CD4-positive, alpha-beta memory T cell (primary cell): ENCODE measurements around the gene C10orf120. TPM values are rescaled to one million over a fixed set of nuclear protein-coding genes. Genes with fewer than 3 reads are reported as not detected.

Experiments
- CTCF ChIA-PET: fragments of 350-600 bp; sonication (Branson Sonifier 250); formaldehyde crosslinking; loops from one replicate; lab custom pipeline; 2021; ENCODE audit warnings: inconsistent platforms; ENCODE audit not compliant: partially characterized antibody; lab: Charles Lee
- POLR2A ChIA-PET: fragments of 350-600 bp; sonication (Branson Sonifier 250); formaldehyde crosslinking; loops from one replicate; lab custom pipeline; 2021; ENCODE audit not compliant: partially characterized antibody; lab: Charles Lee
- DNase-seq, 5 donors: peaks; one replicate each; pipeline versions ENCODE4 v3.0.0 to v3.0.0-alpha.2; 2020 to 2022; ENCODE audit warnings: mixed read lengths in 1 of 5
- H3K27ac ChIP-seq: one replicate; pipeline ENCODE4 v1.7.0; 2013; ENCODE audit warnings: low read depth, low read length
- H3K27me3 ChIP-seq: 2 replicates; pipeline ENCODE4 v1.7.0; 2013; ENCODE audit warnings: mild to moderate bottlenecking, low read length, moderate library complexity; ENCODE audit not compliant: insufficient read depth
- H3K36me3 ChIP-seq: 2 replicates; pipeline ENCODE4 v1.7.0; 2013; ENCODE audit warnings: mild to moderate bottlenecking, low read length, moderate library complexity; ENCODE audit not compliant: insufficient read depth
- H3K4me1 ChIP-seq: 2 replicates; pipeline ENCODE4 v1.7.0; 2013; ENCODE audit warnings: mild to moderate bottlenecking, low read length, moderate library complexity; ENCODE audit not compliant: insufficient read depth
- H3K4me3 ChIP-seq, 2 donors: one replicate each; pipeline ENCODE4 v1.7.0; 2013; ENCODE audit warnings: low read length in 2 of 2, mild to moderate bottlenecking in 1 of 2
- H3K9me3 ChIP-seq, 2 donors: one replicate each; pipeline ENCODE4 v1.7.0; 2013; ENCODE audit warnings: low read length in 2 of 2, control low read depth in 1 of 2; ENCODE audit not compliant: control insufficient read depth in 1 of 2
- H3K27ac Mint-ChIP-seq, 7 donors: one replicate each; pipeline ENCODE4 v1.8.0; 2020 to 2021; ENCODE audit warnings: mixed read lengths in 7 of 7, mild to moderate bottlenecking in 6 of 7, inconsistent platforms in 3 of 7, moderate library complexity in 3 of 7
- H3K27me3 Mint-ChIP-seq, 2 donors: one replicate each; pipeline ENCODE4 v1.8.0; 2020 to 2021; ENCODE audit warnings: mixed read lengths in 2 of 2
- H3K36me3 Mint-ChIP-seq, 2 donors: one replicate each; pipeline ENCODE4 v1.8.0; 2020 to 2021; ENCODE audit warnings: mixed read lengths in 2 of 2, inconsistent platforms in 1 of 2, mild to moderate bottlenecking in 1 of 2
- H3K4me1 Mint-ChIP-seq, 4 donors: one replicate each; pipeline ENCODE4 v1.8.0; 2020 to 2021; ENCODE audit warnings: mixed read lengths in 4 of 4, mild to moderate bottlenecking in 1 of 4
- H3K4me3 Mint-ChIP-seq, 8 donors: one replicate each; pipeline ENCODE4 v1.8.0; 2020 to 2021; ENCODE audit warnings: mixed read lengths in 8 of 8, mild to moderate bottlenecking in 7 of 8, moderate library complexity in 6 of 8, inconsistent platforms in 3 of 8
- H3K9me3 Mint-ChIP-seq, 8 donors: one replicate each; pipeline ENCODE4 v1.8.0; 2020 to 2021; ENCODE audit warnings: mixed read lengths in 8 of 8, mild to moderate bottlenecking in 5 of 8, inconsistent platforms in 3 of 8, moderate library complexity in 1 of 8
- intact Hi-C: fragments of 100-400 bp; cut with micrococcal nuclease; formaldehyde crosslinking; loops from one replicate; pipeline ENCODE4 v1.15.1; 2023
- polyA plus RNA-seq, 2 donors: library from polyadenylated mRNA; unstranded; fragments of 300-500 nt; fragmentation: Illumina TruSeq; gene quantifications; one replicate each; pipeline ENCODE4 v1.2.3, GENCODE V29; 2021
- total RNA-seq, 2 experiments: library from RNA; stranded (reverse); gene quantifications; one replicate each; pipeline ENCODE4 v1.2.3, GENCODE V29; 2021

Gene C10orf120
- total RNA-seq (not detected), polyA plus RNA-seq (not detected)

DNA sequence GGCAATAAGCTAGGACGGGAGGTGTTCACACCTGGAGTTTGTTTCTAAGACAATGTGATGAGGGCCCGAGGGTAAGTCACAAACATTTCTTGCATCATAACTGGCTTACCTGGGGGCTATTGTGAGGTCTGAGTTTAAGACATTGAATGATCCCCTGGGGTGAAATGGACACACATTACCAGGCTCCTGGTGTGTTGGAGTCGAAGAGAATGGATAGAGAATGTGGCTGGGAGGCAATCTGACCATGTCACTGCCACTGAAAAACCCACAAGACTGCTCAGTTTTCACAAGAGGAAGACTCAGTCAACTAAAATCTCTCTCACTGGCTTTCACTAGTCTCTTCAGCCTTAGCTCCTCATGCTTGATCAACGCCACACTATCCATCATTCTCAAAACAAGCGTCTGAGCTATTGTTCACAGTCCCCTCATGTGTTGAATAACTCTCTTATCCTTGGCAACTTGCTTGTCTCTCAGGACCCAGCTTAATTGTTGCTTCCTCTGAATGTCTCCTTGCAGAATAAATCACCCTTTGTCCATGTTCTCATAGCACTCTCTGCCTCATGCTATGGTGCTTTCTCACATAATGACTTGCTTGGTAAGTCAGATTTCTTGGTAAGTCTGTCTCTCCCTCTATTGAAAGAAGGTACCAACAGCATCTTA is at the start of gene C10orf120:
Gene C10orf120 (minus strand): TSS at position 51 of the 660 bp plus-strand sequence. CDS start 56 bp downstream, outside the sequence.
- Mint-ChIP-seq H3K27me3 (peaks cover 1 to 20% of the 10 kb centered on the region in 2 donors), H3K4me3 (no peak within 1 kb of the TSS), H3K9me3 (peaks cover 0 to 6% (median 0%) of the 10 kb centered on the region in 8 donors), H3K36me3 (no peaks in the 10 kb centered on the region), H3K4me1 (no peaks in the 10 kb centered on the region), H3K27ac (no peak within 1 kb of the TSS)
- ChIA-PET POLR2A (no interaction called here), CTCF (no interaction called here)
- Histone ChIP-seq H3K4me3 (no peak within 1 kb of the TSS), H3K36me3 (no peaks in the 10 kb centered on the region), H3K9me3 (no peaks in the 10 kb centered on the region), H3K27me3 (no peaks in the 10 kb centered on the region), H3K27ac (no peak within 1 kb of the TSS), H3K4me1 (no peaks in the 10 kb centered on the region)
- DNase-seq, result no peak
- intact Hi-C loops, result loop anchor here (5.0 kb wide), 1 partner anchor 133 kb away; no protein-coding TSS in a partner anchor

DNA sequence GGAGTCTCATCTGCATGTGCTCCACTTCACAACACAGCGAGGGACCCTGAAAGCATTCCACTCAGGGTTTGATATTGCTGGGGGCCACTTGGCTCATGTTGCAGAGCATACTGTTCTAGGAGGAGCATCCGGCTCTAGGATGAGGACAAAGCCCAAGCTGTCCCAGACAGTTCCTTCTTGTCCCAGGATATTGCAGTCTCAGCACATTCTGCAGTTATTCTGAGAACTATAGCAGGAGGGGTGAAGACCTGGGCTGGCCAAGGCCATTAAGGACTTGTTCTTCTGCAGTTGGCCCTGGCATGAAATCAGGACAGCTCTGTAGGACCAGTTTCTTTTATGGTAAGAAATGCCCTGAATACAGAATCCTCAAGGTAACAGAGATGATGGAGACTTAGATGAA is 48.9 kb upstream of the C10orf120 start:
- Histone ChIP-seq H3K9me3 (no peaks in the 10 kb centered on the region), H3K4me1 (no peaks in the 10 kb centered on the region), H3K4me3 (no peak overlapping the region), H3K27me3 (no peaks in the 10 kb centered on the region), H3K27ac (no peak overlapping the region), H3K36me3 (no peaks in the 10 kb centered on the region)
- ChIA-PET CTCF (no interaction called here), POLR2A (no interaction called here)
- Mint-ChIP-seq H3K4me1 (no peaks in the 10 kb centered on the region), H3K27ac (no peak overlapping the region), H3K4me3 (no peak overlapping the region), H3K36me3 (no peaks in the 10 kb centered on the region), H3K27me3 (peaks cover 1 to 21% of the 10 kb centered on the region in 2 donors), H3K9me3 (peaks cover 0 to 3% (median 0%) of the 10 kb centered on the region in 8 donors)
- intact Hi-C loops, result no loop called here
- DNase-seq, result no peak

DNA sequence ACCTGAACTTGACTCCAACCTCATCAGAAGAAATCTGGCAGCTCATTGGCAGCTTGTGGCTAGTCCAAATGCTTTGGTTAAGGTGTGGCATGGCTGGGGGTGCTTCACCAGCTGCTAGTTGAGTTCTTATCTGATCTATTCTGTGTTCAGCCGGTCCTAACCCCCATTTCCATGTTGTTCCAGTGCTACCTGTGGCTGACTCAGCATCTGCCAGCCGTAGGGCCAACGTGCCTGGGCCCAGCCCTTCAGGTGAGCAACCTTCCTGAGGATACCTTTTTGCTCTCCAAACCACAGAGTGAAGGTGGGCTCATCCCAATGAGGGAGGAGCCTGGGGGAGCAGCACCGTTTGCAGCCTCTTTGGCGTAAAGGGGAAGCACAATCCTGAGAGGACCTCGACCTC is 46.8 kb upstream of the C10orf120 start:
- POLR2A ChIA-PET, result no interaction called here
- Histone ChIP-seq H3K36me3 (no peaks in the 10 kb centered on the region), H3K27me3 (no peaks in the 10 kb centered on the region), H3K9me3 (no peaks in the 10 kb centered on the region), H3K4me1 (no peaks in the 10 kb centered on the region), H3K4me3 (no peak overlapping the region), H3K27ac (no peak overlapping the region)
- no peak overlapping the region for H3K4me3 Mint-ChIP-seq
- peaks cover 0 to 3% (median 0%) of the 10 kb centered on the region in 8 donors for H3K9me3 Mint-ChIP-seq
- intact Hi-C loops, result no loop called here
- H3K4me1 Mint-ChIP-seq, result no peaks in the 10 kb centered on the region
- H3K36me3 Mint-ChIP-seq, result no peaks in the 10 kb centered on the region
- peaks cover 0 to 21% of the 10 kb centered on the region in 2 donors for H3K27me3 Mint-ChIP-seq
- H3K27ac Mint-ChIP-seq, result no peak overlapping the region
- CTCF ChIA-PET, result no interaction called here
- DNase-seq, result no peak

DNA sequence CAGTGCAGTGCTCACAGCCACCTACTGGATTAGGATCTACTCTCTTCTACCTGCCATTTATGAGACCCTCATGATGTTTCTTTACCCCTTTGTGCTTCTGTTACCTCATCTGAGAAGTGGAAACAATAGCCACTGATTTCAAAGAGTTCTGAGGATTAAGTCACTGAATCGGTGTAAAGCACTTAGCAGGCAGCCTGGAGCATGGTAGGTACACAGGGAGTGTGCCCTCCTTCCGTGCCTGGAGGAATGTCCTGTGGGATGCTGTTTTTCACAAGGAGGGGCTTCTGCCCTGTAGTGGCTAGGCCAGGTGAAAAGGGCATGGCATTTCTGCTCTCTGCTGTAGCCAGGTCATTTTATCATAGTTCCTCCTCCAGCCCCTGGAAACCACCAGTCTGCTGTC is 44.6 kb upstream of the C10orf120 start:
- intact Hi-C loops, result no loop called here
- CTCF ChIA-PET, result no interaction called here
- Histone ChIP-seq H3K4me1 (no peaks in the 10 kb centered on the region), H3K36me3 (no peaks in the 10 kb centered on the region), H3K4me3 (no peak overlapping the region), H3K27ac (no peak overlapping the region), H3K9me3 (no peaks in the 10 kb centered on the region), H3K27me3 (no peaks in the 10 kb centered on the region)
- Mint-ChIP-seq H3K4me3 (no peak overlapping the region), H3K36me3 (no peaks in the 10 kb centered on the region), H3K27ac (no peak overlapping the region), H3K9me3 (no peaks in the 10 kb centered on the region), H3K27me3 (peaks cover 0 to 16% of the 10 kb centered on the region in 2 donors), H3K4me1 (no peaks in the 10 kb centered on the region)
- DNase-seq, result no peak
- POLR2A ChIA-PET, result no interaction called here

DNA sequence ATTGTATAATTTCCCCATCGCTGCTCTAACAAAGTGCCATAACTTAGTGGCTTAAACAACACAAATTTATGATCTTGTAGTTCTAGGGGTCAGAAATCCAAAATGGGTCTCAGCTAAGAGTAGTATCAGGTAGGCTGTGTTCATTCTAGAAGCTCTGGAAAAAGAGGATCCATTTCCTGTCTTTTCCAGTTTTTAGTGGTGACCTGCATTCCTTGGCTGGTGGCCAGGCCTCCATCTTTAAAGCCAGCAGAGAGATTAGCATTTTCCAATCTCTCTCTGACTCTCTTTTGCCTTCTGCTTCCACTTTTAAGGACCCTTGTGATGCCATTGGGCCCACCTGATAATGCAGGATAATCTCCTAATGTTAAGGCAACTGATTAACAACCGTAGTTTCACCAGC is 41.0 kb upstream of the C10orf120 start:
- H3K36me3 ChIP-seq, result no peaks in the 10 kb centered on the region
- intact Hi-C loops, result no loop called here
- peaks cover 1 to 11% of the 10 kb centered on the region in 2 donors for H3K27me3 Mint-ChIP-seq
- no peak overlapping the region for H3K27ac ChIP-seq
- H3K27ac Mint-ChIP-seq, result no peak overlapping the region
- no peak overlapping the region for H3K4me3 Mint-ChIP-seq
- no peaks in the 10 kb centered on the region for H3K27me3 ChIP-seq
- ChIA-PET CTCF (no interaction called here), POLR2A (no interaction called here)
- H3K36me3 Mint-ChIP-seq, result no peaks in the 10 kb centered on the region
- H3K9me3 Mint-ChIP-seq, result no peaks in the 10 kb centered on the region
- no peak for DNase-seq
- H3K4me3 ChIP-seq, result no peak overlapping the region
- no peaks in the 10 kb centered on the region for H3K9me3 ChIP-seq
- no peaks in the 10 kb centered on the region for H3K4me1 Mint-ChIP-seq
- no peaks in the 10 kb centered on the region for H3K4me1 ChIP-seq

DNA sequence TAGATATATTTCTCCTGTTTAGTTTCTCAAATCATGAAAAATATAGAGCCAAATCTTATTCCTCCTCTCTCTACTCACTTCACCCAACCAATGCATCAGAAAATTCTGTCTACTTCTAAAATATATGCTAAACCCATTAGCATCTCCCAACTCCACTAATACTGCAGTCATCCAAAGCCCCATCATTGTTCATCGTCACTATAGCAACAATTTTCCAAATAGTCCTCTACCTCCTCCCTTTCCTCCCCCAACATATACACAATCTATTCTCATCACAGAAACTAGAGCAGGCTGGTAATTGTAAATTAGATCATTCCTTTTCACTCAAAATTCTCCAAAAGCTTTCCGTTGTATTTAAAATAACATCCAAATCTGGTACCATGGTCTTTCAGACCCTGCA is 38.4 kb upstream of the C10orf120 start:
- H3K36me3 Mint-ChIP-seq, result no peaks in the 10 kb centered on the region
- H3K27ac Mint-ChIP-seq, result no peak overlapping the region
- no peak overlapping the region for H3K4me3 ChIP-seq
- CTCF ChIA-PET, result no interaction called here
- no peak overlapping the region for H3K27ac ChIP-seq
- no peaks in the 10 kb centered on the region for H3K4me1 Mint-ChIP-seq
- no peaks in the 10 kb centered on the region for H3K9me3 ChIP-seq
- POLR2A ChIA-PET, result no interaction called here
- intact Hi-C loops, result no loop called here
- H3K27me3 ChIP-seq, result no peaks in the 10 kb centered on the region
- DNase-seq, result no peak
- no peaks in the 10 kb centered on the region for H3K9me3 Mint-ChIP-seq
- H3K27me3 Mint-ChIP-seq, result peaks cover 6 to 12% of the 10 kb centered on the region in 2 donors
- H3K36me3 ChIP-seq, result no peaks in the 10 kb centered on the region
- no peaks in the 10 kb centered on the region for H3K4me1 ChIP-seq
- H3K4me3 Mint-ChIP-seq, result no peak overlapping the region

DNA sequence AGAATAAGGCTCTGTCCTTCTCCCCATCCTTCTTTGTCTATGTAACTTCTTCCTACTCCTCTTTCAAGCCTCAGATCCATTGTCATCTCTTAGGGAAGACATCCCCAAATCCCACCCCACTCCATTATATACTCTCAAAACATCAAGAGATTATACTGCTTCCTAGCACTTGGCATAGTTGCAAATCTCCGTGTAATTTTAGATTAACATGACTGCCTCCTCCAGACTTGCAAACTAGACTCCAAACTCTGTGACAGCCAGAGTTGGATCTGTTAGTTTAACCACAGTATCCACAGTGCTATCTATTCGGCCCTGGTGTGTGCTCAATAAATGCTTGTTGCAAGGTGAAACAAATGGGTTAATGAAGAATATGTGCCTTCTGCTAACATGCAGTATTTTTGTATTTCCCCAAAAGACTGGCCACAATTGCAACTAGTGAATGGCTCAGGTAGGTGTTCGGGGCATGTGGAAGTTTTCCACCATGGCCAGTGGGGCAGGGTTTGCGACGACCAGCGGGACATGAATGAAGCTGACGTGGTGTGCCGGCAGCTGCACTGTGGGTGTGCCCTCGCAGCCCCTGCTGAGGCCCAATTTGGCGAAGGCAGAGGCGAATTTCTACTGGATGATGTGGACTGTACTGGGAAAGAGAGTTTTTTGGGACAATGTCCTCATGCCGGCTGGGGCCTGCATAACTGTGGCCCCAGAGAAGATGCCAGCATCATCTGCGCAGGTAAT is 34.5 kb upstream of the C10orf120 start:
- CTCF ChIA-PET, result no interaction called here
- no peaks in the 10 kb centered on the region for H3K27me3 ChIP-seq
- intact Hi-C loops, result no loop called here
- DNase-seq, result no peak
- Mint-ChIP-seq H3K9me3 (no peaks in the 10 kb centered on the region), H3K27me3 (peaks cover 12 to 25% of the 10 kb centered on the region in 2 donors), H3K27ac (no peak overlapping the region), H3K36me3 (no peaks in the 10 kb centered on the region), H3K4me1 (no peaks in the 10 kb centered on the region), H3K4me3 (no peak overlapping the region)
- H3K9me3 ChIP-seq, result no peaks in the 10 kb centered on the region
- H3K4me3 ChIP-seq, result no peak overlapping the region
- no peaks in the 10 kb centered on the region for H3K36me3 ChIP-seq
- POLR2A ChIA-PET, result no interaction called here
- no peaks in the 10 kb centered on the region for H3K4me1 ChIP-seq
- no peak overlapping the region for H3K27ac ChIP-seq
